ENCODE measurements around the gene TSPAN7. TPM values are rescaled to one million over a fixed set of nuclear protein-coding genes. Genes with fewer than 3 reads are reported as not detected.

The TSPAN7 gene
- total and polyA plus RNA-seq, 9 of the 15 experiments (the other 6 are each of a cell fraction or from before 2014, with no cell fraction given), result 0.07 to 0.29 (median 0.12) TPM; not detected in 1

GRCh38 chrX:38666909-38667308, 105.6 kb downstream of the TSPAN7 start:
- in situ Hi-C loops (cut with MboI), result no loop called here

GRCh38 chrX:38668771-38669170, 107.4 kb downstream of the TSPAN7 start:
- Histone ChIP-seq H3K4me3 (no peak overlapping the region), H3K4me1 (replicated peaks in 1 of 2; ENCODE audit: control insufficient read depth in 2 of 2, insufficient read depth in 2 of 2, low read length in 2 of 2) (0 out of 5 replicates have a peak, but pooled peaks cover 0 to 3% of the 10 kb centered on the region in 2 experiments), H3K27me3 (ENCODE audit: control insufficient read depth in 2 of 2, insufficient read depth in 2 of 2, low read length in 2 of 2) (no peaks in the 10 kb centered on the region), H2AFZ (ENCODE audit: low read depth, low read length) (no peak overlapping the region), H3K9ac (ENCODE audit: insufficient read depth in 1 of 2, low read depth in 2 of 2, low read length in 2 of 2) (no peak overlapping the region), H3K27ac (ENCODE audit: extremely low read depth, low read depth, low read length) (no peak overlapping the region), H3K36me3 (ENCODE audit: control insufficient read depth, insufficient read depth, low read length) (no peaks in the 10 kb centered on the region), H3K79me2 (ENCODE audit: control insufficient read depth, insufficient read depth, low read length) (no peaks in the 10 kb centered on the region), H3K9me3 (replicated peaks; ENCODE audit: control insufficient read depth, insufficient read depth, low read depth, low read length) (no peaks in the 10 kb centered on the region), H3K9me1 (ENCODE audit: control insufficient read depth, insufficient read depth, low read length) (no peaks in the 10 kb centered on the region), H4K20me1 (replicated peaks; ENCODE audit: control insufficient read depth, insufficient read depth, low read length) (no peaks in the 10 kb centered on the region), H3K4me2 (ENCODE audit: insufficient read depth, low read length) (no peak overlapping the region)
- FAIRE-seq (no peak), DNase-seq (ENCODE audit: extremely low read depth in 1 of 4, low spot score in 3 of 4) (no peak), ATAC-seq (no peak)
- in situ Hi-C loops (cut with MboI) (no loop called here), intact Hi-C loops (cut with micrococcal nuclease) (no loop called here)
- ChIA-PET POLR2A (no interaction called here), CTCF (ENCODE audit: low intra/inter-chr PET ratio) (no interaction called here)
- BruUV-seq (replicated peaks), result no TSS peak
- WGBS (ENCODE audit: insufficient coverage, low coverage, missing lambda C conversion rate), result 43% methylated on average over 1 of the region's 1 CpG
- no peak for TF ChIP-seq HSF4 (CRISPR knock-in tag; IDR thresholded peaks at IDR 0.05; ENCODE audit: borderline replicate concordance)
- no peak for TF ChIP-seq ZNF318 (IDR thresholded peaks at IDR 0.05; ENCODE audit: borderline replicate concordance in 1 of 2, low read depth in 1 of 2)
- no peak for TF ChIP-seq ZBTB26 (CRISPR knock-in tag; IDR thresholded peaks at IDR 0.05)
- TF ChIP-seq FOXK1 (CRISPR knock-in tag; IDR thresholded peaks at IDR 0.05; ENCODE audit: borderline replicate concordance), result no peak
- no peak for TF ChIP-seq MYC (IDR thresholded peaks at IDR 0.05; ENCODE audit: low read depth, low read length)
- no peak for TF ChIP-seq MYC (CRISPR knock-in tag; IDR thresholded peaks at IDR 0.05; ENCODE audit: borderline replicate concordance, low read depth)

More at GRCh38 chrX:38666909-38667308, 105.6 kb downstream of the TSPAN7 start:
- H3K4me3 ChIP-seq, result no peak overlapping the region
- ATAC-seq, result no peak
- no peak for FAIRE-seq
- no peaks in the 10 kb centered on the region for H3K27me3 ChIP-seq (ENCODE audit: control insufficient read depth in 2 of 2, insufficient read depth in 2 of 2, low read length in 2 of 2)
- no peak overlapping the region for H3K9ac ChIP-seq (ENCODE audit: insufficient read depth in 1 of 2, low read depth in 2 of 2, low read length in 2 of 2)
- POLR2A ChIA-PET, result interaction anchor here (0.5 kb wide), 1 partner anchor 1115 kb away, joined by 3 read pairs; no protein-coding TSS in a partner anchor
- H3K27ac ChIP-seq (ENCODE audit: extremely low read depth, low read depth, low read length), result no peak overlapping the region
- CTCF ChIA-PET (ENCODE audit: low intra/inter-chr PET ratio), result no interaction called here
- no peaks in the 10 kb centered on the region for H3K79me2 ChIP-seq (ENCODE audit: control insufficient read depth, insufficient read depth, low read length)
- H3K4me2 ChIP-seq (ENCODE audit: insufficient read depth, low read length), result no peak overlapping the region
- TF ChIP-seq ZBTB17 (CRISPR knock-in tag; IDR thresholded peaks at IDR 0.05), result no peak
- H3K4me1 ChIP-seq (replicated peaks in 1 of 2; ENCODE audit: control insufficient read depth in 2 of 2, insufficient read depth in 2 of 2, low read length in 2 of 2), result 0 out of 5 replicates have a peak, but pooled peaks cover 0 to 3% of the 10 kb centered on the region in 2 experiments
- H4K20me1 ChIP-seq (replicated peaks; ENCODE audit: control insufficient read depth, insufficient read depth, low read length), result no peaks in the 10 kb centered on the region
- no peaks in the 10 kb centered on the region for H3K36me3 ChIP-seq (ENCODE audit: control insufficient read depth, insufficient read depth, low read length)
- BruUV-seq (replicated peaks), result no TSS peak
- H3K9me1 ChIP-seq (ENCODE audit: control insufficient read depth, insufficient read depth, low read length), result no peaks in the 10 kb centered on the region
- H3K9me3 ChIP-seq (replicated peaks; ENCODE audit: control insufficient read depth, insufficient read depth, low read depth, low read length), result no peaks in the 10 kb centered on the region
- no peak overlapping the region for H2AFZ ChIP-seq (ENCODE audit: low read depth, low read length)
- intact Hi-C loops (cut with micrococcal nuclease), result no loop called here
- DNase-seq (ENCODE audit: extremely low read depth in 1 of 4, low spot score in 3 of 4), result no peak
